GM18870 (cell line): Measurements from ENCODE around the gene TTC23.
"Not testable (repeated sequence)": the region's sequence is repeated elsewhere in the genome, so short reads cannot be mapped to it uniquely, and the experiment has no call there.

Experiments
- ATAC-seq: cut with Tn5 transposase; IDR thresholded peaks from one replicate; pipeline ENCODE4 v1.9.1; 2021; ENCODE audit warnings: moderate library complexity; ENCODE audit not compliant: unreplicated experiment

TTC23 gene

GRCh38 chr15:99201408-99202175 lies 47.8 kb downstream of the TTC23 start:
- ATAC-seq, result no peak

DNA sequence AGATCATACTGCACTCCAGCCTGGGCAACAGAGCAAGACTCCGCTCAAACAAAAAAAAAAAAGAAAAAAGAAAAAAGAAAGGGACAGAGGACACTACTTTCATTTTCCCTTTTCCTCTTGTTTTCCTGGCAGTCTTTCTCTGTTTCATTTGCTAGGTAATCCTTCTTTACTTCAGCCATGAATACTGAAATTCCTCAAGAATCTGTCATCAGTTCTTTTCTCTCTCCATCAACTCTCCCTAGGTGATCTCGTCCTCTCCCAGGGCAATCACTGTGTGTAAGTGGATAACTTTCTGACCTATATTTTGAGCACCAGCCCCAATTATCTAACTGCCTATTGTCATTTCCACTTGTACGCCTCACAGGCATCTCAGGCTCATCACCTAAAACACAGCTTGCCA lies 51.5 kb downstream of the TTC23 start:
- no peak for ATAC-seq

- ATAC-seq, result not testable (repeated sequence)
Measured at GRCh38 chr15:99192181-99192580, 57.2 kb downstream of the TTC23 start.

GRCh38 chr15:99187936-99188335 lies 61.4 kb downstream of the TTC23 start:
- no peak for ATAC-seq

DNA sequence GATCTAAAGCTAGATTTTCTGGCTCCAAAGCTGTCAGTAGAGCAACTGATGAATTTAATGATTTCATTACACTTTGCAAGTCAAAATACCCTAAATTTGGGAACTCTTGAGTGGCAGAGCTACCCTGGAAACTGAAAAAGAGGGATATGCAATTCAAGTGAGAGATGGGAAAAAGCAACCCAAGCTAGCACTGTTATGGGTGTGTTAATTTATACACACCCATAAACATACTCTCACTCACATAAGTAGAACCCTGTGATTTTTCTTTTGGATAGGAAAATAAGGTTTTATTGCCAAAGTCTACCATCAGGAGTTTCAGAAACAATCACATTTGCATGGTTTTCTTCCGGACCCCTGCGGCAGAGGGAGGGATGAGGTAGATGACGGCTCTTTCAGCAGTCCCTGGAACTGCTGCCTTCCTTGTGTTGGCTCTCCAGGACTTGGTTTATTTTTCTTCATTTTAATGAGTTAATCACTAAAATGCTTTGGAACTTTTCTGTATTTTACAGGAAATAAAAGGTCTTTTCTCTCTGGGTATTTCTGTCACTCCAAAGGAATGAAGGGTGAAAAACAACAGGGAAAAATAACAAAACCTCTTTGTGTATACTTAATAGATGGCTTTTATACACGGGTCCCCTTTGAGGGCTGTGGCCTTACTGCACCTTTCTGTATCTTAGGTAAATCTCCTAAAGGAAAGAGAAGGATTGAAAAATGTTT lies 63.8 kb downstream of the TTC23 start:
- no peak for ATAC-seq

GRCh38 chr15:99182791-99183190 lies 66.6 kb downstream of the TTC23 start:
- no peak for ATAC-seq

DNA sequence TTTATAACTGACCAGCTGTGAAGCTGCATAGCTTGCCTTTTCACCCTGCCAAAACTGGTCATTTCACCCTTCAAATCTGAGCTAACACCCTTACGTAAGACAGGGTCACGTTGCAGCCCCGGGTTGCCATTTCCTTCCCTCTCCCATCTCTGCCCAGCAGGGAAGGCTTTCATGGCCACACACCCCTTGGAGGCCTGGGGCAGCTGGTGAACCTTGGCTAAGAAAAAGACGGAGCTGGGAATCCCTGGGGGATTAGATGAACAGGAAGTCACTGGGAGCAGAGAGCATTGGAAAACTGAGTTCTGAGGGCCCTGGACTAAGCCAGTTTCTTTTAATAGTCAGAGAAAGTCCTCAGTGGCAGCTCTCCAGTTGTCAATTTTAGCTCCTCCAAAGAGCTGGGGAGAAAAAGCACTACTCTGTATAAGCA lies 67.8 kb downstream of the TTC23 start:
- no peak for ATAC-seq

DNA sequence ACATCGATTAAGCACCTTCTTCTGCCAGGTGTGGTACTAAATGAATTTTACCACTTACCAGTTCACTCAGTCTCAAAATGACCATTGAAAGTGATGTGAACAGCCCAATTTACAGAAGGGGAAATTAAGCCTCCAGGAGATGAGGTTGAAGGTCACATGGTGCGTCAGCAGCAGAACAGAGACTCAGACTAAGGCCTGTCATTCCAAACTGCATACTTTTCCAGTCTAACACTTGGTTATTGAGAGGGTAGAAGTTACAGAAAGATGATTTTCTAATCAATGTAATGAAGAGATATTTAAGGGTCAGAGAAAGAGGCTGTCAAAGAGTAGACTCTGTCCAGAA lies 68.4 kb downstream of the TTC23 start:
- ATAC-seq, result no peak

DNA sequence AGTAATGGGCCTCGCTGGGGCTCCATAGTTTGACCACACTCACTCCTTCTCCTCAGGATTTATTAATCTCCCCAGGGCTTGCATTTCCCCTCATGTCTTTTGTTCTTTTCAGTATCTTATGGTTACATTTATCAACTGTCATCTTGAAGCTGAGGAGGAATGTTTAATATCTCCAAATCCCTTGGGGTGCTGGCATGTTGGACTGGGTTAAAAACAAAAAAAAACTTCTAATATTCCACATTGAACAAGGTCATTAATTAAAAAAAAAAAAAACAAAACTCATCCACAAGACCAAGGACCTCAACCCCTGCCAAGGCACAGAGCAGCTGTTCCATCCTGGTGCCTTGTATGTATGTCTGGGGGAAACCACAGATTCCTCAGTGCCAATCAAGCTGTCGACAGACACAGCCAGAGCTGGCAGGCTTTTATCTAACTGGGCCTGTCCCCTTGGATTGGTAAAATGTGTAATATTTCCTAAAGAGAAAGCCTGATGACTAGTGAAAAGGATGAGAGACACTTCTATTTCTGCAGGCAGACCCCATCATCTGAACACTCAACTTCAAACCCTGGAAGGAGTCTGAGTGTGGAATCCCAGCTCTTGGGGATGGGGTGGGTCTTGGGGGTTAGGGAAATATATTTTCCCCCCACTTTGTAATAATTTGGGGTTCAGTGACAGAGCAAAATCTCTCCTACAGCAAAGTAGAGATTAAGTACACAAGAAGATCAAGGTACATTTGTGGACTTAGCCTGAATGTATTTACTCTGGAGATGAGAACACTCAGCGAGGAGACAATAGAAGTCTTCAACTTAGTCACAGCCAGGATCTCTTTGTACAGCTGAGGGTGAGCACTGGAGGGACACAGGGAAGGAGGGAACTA lies 69.1 kb downstream of the TTC23 start:
- ATAC-seq, result no peak

DNA sequence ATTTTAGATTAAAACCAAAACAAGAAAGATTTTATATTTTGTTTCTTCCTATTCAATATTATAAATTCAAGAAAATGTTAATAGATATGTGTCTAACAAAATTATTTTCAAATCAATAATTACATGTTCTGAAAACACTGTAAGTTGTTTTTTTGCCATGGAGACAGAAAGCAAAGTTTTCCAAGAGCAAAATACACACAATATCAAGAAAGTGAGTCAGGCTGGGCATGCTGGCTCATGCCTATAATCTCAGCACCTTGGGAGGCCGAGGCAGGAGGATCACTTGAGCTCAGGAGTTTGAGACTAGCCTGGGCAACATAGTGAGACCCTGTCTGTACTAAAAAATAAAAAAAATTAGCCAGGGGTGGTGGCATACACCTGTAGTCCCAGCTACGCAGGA lies 71.7 kb downstream of the TTC23 start:
- no peak for ATAC-seq

GRCh38 chr15:99176757-99177156 lies 72.6 kb downstream of the TTC23 start:
- ATAC-seq, result no peak

DNA sequence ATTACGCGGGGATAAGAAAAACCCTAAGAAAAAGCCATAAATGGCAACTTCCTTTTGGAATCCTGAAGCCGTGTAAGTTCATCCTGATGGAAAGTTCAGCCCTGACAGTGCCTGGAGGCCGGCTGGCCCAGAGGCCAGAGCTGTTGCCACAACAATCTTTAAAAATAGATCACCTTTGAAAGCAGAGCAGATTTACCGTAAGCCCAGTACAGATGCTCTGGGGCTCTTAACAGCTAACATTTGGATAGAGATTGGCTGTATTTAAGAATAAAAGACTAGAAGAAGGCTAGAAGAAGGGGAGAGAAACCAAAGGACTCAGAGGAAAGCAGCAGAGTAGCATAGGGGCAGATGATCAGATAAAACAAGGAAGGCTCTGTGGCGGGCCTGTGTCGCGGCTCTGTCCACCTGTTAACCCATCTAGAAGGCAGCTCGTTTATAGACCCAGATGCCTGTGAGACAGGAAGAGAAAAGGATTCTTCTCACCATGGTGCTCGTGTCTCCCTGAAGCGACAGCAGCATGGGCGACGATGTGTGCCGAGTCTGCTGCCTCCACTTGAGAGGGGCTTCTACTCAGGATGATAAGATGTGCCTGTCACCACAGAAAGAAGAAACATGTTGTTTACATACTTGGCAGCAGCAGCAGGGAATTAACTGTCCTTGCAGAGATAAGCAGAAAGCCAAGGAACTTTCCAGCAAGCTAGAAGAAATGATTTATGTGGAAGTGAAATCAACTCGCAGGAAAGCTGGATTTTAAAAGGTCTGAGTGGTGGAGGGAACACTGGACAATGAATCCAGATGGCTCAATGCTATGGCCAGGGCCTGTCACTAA lies 74.6 kb downstream of the TTC23 start:
- no peak for ATAC-seq

- no peak for ATAC-seq
Measured at GRCh38 chr15:99172989-99173388, 76.4 kb downstream of the TTC23 start.

- ATAC-seq, result no peak
Measured at GRCh38 chr15:99172171-99172570, 77.2 kb downstream of the TTC23 start.

DNA sequence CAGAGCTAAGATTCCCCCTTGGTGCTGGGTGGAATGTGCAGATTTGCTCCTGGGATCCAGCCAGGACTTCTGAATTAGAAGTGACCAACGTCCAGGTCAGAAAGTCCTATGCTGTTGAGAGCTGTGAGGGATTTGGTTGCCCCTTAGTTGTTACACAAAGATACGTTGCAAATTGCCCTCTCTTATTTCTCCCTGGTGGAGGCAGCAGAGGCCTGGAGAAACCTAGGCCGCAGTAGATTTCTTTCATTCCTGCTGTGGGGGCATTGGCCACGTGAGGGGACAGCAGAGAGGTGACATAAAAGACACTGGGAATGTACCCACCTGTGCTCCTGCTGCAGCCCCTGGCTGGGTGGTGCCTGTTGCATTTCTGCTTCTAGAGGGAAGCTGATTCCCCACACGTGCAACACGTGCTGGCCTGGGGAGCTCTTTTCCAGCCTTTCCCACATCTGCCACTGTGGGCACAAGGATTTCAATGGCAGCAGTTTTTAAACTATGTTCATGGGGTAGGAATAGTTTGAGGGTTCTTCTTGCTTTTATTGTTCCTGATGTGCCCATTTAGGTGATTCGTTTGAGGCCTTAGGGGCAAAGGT lies 78.8 kb downstream of the TTC23 start:
- ATAC-seq, result no peak

- ATAC-seq, result no peak
Measured at GRCh38 chr15:99169769-99170311, 79.5 kb downstream of the TTC23 start.

DNA sequence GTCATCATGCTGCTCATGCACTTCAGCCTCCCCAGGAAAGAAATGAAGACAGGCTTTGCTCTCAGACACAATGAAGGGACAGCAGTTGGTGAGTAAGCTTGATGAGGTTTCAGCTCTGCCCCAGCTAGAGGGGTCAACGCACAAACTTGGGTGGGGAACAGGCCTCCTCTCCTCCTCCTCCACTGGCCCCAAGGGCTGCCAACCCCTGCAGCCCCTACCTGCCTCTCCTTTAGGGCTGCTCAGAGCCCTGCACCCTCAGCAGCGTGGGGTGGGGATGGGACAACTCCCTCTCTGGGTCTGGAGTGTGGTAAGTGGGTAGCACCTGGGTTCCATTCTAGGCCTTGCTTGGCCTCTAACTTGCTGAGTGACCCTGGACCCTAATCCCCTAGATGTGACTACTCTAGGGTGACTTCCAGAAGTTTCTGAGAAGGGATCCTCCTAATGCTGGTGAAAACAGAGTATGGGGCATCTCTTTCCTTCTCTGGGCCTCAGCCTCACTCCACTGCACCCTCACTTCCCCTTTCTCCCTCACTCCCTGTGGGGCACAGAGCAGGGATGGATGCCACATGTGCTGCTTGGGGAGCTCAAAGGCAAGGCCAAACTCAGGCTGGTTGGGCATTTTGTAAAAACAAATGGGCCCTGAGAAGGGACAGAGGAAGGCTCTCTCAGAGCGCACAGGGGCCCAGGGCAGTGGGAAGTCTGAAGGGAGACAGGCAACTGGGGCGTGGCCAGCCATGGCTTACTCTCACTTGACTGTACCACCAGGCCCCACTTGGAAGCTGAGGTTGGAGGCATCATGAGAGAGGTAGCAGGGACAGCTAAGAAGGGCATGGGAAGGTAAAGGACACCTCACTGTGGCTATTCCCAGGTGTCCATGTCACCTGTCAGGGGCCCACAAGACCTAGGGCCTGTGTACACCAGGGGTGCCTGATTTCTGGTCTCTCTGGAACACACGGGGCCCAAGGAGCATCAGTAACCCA lies 80.5 kb downstream of the TTC23 start:
- ATAC-seq, result no peak

- ATAC-seq, result peak; percentile 68
Measured at GRCh38 chr15:99167640-99168039, 81.7 kb downstream of the TTC23 start.

DNA sequence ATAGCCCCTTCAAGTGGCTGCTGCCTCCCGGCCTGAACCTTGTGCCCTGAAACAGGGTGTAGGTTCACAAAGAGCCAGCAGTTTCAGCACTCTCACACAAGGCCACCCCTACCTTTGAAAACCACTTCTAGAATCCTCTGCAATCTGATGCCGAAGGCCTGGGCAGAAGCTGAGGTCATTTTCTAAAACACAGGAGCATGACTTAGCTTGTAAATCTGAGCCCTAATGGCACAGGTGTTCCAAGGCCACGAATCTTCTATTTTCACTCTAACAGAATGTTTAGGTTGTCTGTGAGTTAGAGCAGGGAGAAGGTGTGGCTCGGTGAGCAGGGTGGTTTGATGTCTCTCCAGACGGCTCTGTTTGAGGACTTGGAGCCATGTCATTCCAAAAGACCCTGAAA lies 82.2 kb downstream of the TTC23 start:
- ATAC-seq, result no peak
